A549 (cell line): ENCODE measurements around the gene DMAC2.

Experiments
- CTCF ChIP-seq: fragments of >200 bp; sonication (Bioruptor Twin); formaldehyde crosslinking; IDR thresholded peaks from 3 replicates; pipeline ENCODE4 v1.5.1; 2016
- EHMT2 ChIP-seq: fragments of 200-600 bp; sonication (generic); IDR thresholded peaks from 2 replicates; pipeline ENCODE4 v1.6.1; 2016; ENCODE audit warnings: antibody characterized with exemption, low read depth, mild to moderate bottlenecking, moderate library complexity
- POLR2A ChIP-seq: IDR thresholded peaks from 2 replicates; pipeline ENCODE4 v1.6.1; 2012; ENCODE audit warnings: mild to moderate bottlenecking, low read length

- no peak for TF ChIP-seq CTCF
- TF ChIP-seq EHMT2, result no peak
- no peak for TF ChIP-seq POLR2A
These were observed 27.8 kb downstream of the DMAC2 start for GRCh38 chr19:41411968-41412265.
